Sciatic nerve (tissue), 2 donors: ENCODE measurements around the gene MAS1. TPM values are rescaled to one million over a fixed set of nuclear protein-coding genes. Genes with fewer than 3 reads are reported as not detected.
"Not testable (repeated sequence)": the region's sequence is repeated elsewhere in the genome, so short reads cannot be mapped to it uniquely, and the experiment has no call there.

Experiments
- ATAC-seq: fragments of 200-7000 bp; cut with Tn5 transposase; one replicate; pipeline ENCODE4 v1.9.1; 2020; ENCODE audit warnings: mild to moderate bottlenecking, moderate library complexity
- DNase-seq: peaks from one replicate; pipeline ENCODE4 v3.0.0-alpha.2; 2020; ENCODE audit warnings: low spot score
- intact Hi-C: fragments of 100-400 bp; cut with DNase I; formaldehyde crosslinking; loops from one replicate; pipeline ENCODE4 v1.14.2; 2022
- total RNA-seq: library from RNA; stranded (reverse); fragmentation: NEBNext Ultra II Directional; extraction: Animal tissue kit (Norgen Biotek cat#: 25700); gene quantifications from one replicate; pipeline ENCODE4 v1.2.1, GENCODE V29; 2021
- donor health status: DM: no; HTN: no; CAD: no.
- donor health status: DM: no; HTN: no; CAD: no.

The MAS1 gene
- total RNA-seq = not detected

DNA sequence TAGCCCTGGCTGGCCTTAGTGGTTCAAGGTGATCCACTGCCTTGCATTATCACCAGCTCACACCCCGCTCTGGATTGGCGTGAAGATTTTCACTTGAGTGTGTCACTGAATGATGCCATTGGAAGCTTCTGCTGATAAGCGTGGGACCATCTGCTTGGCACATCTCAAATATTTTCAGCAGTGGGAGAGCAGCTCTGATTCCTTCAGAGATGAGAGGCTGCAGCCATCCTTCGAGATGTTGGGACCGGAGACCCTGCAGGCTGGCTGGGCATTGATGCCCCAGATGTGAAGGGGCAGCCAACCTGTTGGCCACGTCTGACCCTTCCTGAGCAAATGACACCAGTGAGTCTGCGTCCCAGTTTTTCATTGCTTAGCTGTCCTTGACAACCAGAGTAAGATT, at the start of gene MAS1:
TSS of gene MAS1 (plus strand) at position 197 of the 400 bp plus-strand sequence. CDS start 15,968 bp downstream, outside the sequence.
- no peak for ATAC-seq
- no peak for DNase-seq
- intact Hi-C loops = no loop called here

GRCh38 chr6:159842035-159842434, 48.8 kb upstream of the MAS1 start:
- intact Hi-C loops = no loop called here

DNA sequence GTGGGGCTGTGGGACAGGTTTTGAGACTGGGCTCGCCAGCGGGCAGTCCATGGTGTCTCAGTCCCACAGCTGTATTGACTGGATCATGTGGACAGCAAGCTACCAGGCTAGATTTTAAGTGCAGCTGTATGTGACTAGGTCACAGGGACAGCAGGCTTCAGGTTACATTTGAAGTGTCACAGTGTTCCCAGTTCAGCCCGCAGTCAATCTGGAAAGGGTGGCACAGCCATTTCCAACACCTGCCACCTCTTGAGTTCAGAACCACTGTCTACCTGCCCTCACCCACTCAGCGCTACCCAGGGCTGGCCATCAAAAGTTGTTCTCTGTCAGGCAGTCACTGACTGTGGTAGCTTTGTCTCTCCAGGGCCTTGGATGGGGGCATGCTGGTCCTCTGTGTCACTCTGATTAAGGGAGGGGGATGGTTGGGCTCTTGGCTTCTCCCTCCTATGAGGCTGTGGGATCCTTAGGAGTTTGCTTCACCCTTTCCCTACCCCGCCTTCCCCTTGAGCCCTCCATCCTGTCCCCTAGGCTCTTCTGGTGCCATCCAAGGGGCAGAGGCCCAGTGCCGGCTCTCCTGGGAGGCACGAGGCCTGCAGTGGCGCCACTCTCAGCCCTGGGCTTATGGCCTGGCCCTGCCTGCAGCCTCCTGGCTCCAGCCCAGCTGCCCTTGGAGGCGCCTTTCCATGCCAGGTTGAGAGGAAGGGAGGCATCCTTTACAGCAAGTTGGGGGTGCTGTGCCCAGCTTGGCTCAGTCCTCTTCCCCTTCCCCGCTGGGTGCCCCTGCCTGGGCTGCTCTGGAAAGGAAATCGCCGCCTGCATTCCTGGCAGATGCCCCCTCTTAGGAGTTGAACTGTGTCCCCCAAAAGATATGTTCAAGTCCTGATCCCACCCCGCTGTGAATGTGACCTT, 45.8 kb upstream of the MAS1 start:
- intact Hi-C loops = no loop called here
- DNase-seq = no peak
- ATAC-seq = no peak

More at GRCh38 chr6:159842035-159842434, 48.8 kb upstream of the MAS1 start:
- no peak for DNase-seq
- no peak for ATAC-seq

DNA sequence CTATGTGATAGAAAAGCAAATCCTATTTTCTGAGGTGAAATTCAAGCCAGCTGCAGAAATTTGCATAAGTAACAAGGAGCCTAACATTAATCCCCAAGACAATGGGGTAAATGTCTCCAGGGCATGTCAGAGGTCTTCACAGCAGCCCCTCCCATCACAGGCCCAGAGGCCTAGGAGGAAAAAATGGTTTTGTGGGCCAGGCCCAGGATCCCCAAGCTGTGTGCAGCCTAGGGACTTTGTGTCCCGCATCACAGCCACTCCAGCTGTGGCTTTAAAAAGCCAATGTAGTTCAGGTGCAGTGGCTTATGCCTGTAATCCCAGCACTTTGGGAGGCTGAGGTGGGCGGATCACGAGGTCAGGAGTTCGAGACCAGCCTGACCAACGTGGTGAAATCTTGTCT, 42.2 kb upstream of the MAS1 start:
- ATAC-seq, DNase-seq: not testable (repeated sequence)

GRCh38 chr6:159849851-159850250, 40.9 kb upstream of the MAS1 start:
- intact Hi-C loops, ATAC-seq, DNase-seq: not testable (repeated sequence)

More for the DNA sequence above, 42.2 kb upstream of the MAS1 start:
- intact Hi-C loops = not testable (repeated sequence)

GRCh38 chr6:159852877-159853276, 37.9 kb upstream of the MAS1 start:
- DNase-seq (no peak), ATAC-seq (peak; percentile 30)
- intact Hi-C loops = no loop called here

GRCh38 chr6:159853754-159854153, 37.0 kb upstream of the MAS1 start:
- intact Hi-C loops = no loop called here
- DNase-seq = no peak
- peak; percentile 81 for ATAC-seq

GRCh38 chr6:159854959-159855358, 35.8 kb upstream of the MAS1 start:
- intact Hi-C loops = no loop called here
- DNase-seq (no peak), ATAC-seq (peak; percentile 42)

DNA sequence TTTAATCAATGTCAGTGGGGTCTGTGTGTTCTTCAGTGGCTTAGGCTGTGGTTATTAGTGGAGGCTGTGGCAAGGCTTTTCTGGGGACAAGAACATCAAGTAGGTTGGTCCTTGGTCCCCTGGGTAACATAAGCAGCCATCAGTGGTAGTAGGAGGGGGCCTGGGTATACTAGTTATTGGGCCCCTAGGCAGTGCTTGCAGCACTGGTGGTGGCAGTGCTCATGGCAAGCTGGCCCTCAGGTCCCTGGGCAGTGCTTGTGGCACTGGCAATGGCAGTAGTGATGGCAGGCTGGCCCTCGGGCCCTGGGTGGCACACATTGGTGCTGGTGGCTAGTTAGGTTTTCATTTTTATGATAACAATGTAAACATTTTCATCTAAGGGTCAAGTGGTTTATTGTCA, 32.5 kb upstream of the MAS1 start:
- ATAC-seq = no peak
- DNase-seq = no peak
- intact Hi-C loops = no loop called here

DNA sequence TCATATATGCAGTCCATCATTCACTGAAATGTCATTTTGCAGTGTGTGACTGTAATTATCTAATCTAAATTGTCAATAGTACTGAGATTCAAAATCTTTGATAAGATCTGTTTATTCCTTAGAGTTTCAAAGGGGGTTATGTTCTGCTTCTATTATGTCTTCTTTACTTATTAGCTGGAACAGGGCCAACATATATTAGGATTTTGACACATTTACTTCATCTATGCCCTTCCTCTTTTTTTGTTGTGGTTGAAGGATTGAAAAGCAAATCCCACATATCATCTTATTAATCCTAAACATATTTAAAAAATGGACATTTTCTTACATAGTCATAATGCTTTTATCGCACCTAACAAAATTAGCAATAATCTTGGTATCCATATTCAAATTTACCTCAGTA, 30.3 kb upstream of the MAS1 start:
- intact Hi-C loops = no loop called here
- DNase-seq (no peak), ATAC-seq (no peak)

GRCh38 chr6:159862103-159862502, 28.7 kb upstream of the MAS1 start:
- ATAC-seq (no peak), DNase-seq (no peak)
- intact Hi-C loops = no loop called here

- peak; percentile 71 for ATAC-seq
- DNase-seq, intact Hi-C loops: not testable (repeated sequence)
Measured at GRCh38 chr6:159863341-159863740, 27.4 kb upstream of the MAS1 start.

GRCh38 chr6:159865226-159865920, 25.4 kb upstream of the MAS1 start:
- DNase-seq (no peak), ATAC-seq (no peak)
- intact Hi-C loops = no loop called here

GRCh38 chr6:159866286-159867247, 24.2 kb upstream of the MAS1 start:
- ATAC-seq = no peak
- intact Hi-C loops = no loop called here
- no peak for DNase-seq

- DNase-seq = no peak
- intact Hi-C loops = no loop called here
- ATAC-seq = no peak
Measured at GRCh38 chr6:159871241-159871640, 19.5 kb upstream of the MAS1 start.

GRCh38 chr6:159871906-159872305, 18.9 kb upstream of the MAS1 start:
- ATAC-seq (no peak), DNase-seq (no peak)
- intact Hi-C loops = no loop called here

GRCh38 chr6:159874435-159874834, 16.4 kb upstream of the MAS1 start:
- intact Hi-C loops = no loop called here
- DNase-seq = no peak
- peak; percentile 36 for ATAC-seq

- intact Hi-C loops = no loop called here
- ATAC-seq (no peak), DNase-seq (no peak)
Measured at GRCh38 chr6:159875194-159875593, 15.6 kb upstream of the MAS1 start.

DNA sequence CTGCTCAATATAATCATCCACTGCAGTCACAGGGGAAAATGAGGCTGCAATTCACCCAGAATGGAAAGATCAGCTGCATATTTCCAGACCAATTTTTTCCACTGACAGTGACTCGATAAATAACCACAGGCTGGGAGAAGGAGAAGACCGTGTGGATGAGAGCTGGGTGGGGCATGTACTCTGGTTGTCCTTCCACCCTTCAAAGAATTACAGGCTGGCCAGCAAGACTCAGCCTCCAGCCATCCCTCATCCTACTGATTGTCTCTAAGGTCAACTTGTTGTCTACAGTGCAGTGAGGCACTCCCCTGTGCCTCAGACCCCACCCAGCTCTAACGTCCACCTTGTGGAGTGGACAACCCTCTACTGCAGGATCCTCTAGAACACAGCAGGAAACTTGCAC, 14.5 kb upstream of the MAS1 start:
- ATAC-seq = no peak
- DNase-seq = no peak
- intact Hi-C loops = no loop called here
